H9 (cell line): Measurements from ENCODE around the gene TFDP1. TPM values are rescaled to one million over a fixed set of nuclear protein-coding genes. Genes with fewer than 3 reads are reported as not detected.

Experiments used
- DNase-seq: peaks from one replicate; pipeline ENCODE4 v3.0.0-alpha.2; 2017
- H2AFZ ChIP-seq: one replicate; pipeline ENCODE4 v1.6.1; 2013; ENCODE audit warnings: mild to moderate bottlenecking, low read length, control low read depth, moderate library complexity
- H2AK5ac ChIP-seq: 2 replicates; pipeline ENCODE4 v1.6.1; 2013; ENCODE audit warnings: low read length, control low read depth, mixed read lengths; ENCODE audit not compliant: insufficient read length
- H2BK120ac ChIP-seq: one replicate; pipeline ENCODE4 v1.6.1; 2013; ENCODE audit warnings: low read depth, mild to moderate bottlenecking, low read length, control low read depth, inconsistent platforms; ENCODE audit not compliant: poor library complexity, severe bottlenecking
- H2BK12ac ChIP-seq: 2 replicates; pipeline ENCODE4 v1.6.1; 2013; ENCODE audit warnings: low read length, control low read depth, mixed read lengths, low read depth; ENCODE audit not compliant: insufficient read length
- H2BK15ac ChIP-seq: 2 replicates; pipeline ENCODE4 v1.6.1; 2013; ENCODE audit warnings: low read depth, low read length, control low read depth
- H2BK20ac ChIP-seq: one replicate; pipeline ENCODE4 v1.6.1; 2013; ENCODE audit warnings: low read depth, mild to moderate bottlenecking, low read length, control low read depth, inconsistent platforms; ENCODE audit not compliant: poor library complexity, severe bottlenecking
- H2BK5ac ChIP-seq: 2 replicates; pipeline ENCODE4 v1.6.1; 2013; ENCODE audit warnings: low read length, control low read depth, mixed read lengths; ENCODE audit not compliant: insufficient read length
- H3K14ac ChIP-seq: 2 replicates; pipeline ENCODE4 v1.6.1; 2013; ENCODE audit warnings: low read length, control low read depth; ENCODE audit not compliant: insufficient read depth
- H3K18ac ChIP-seq: 2 replicates; pipeline ENCODE4 v1.6.1; 2013; ENCODE audit warnings: low read depth, mild to moderate bottlenecking, mixed read lengths, low read length, control low read depth; ENCODE audit not compliant: insufficient read length
- H3K23ac ChIP-seq: 2 replicates; pipeline ENCODE4 v1.6.1; 2013; ENCODE audit warnings: low read length, control low read depth, mixed read lengths, low read depth; ENCODE audit not compliant: insufficient read length
- H3K23me2 ChIP-seq: 2 replicates; pipeline ENCODE4 v1.6.1; 2013; ENCODE audit warnings: low read depth, mild to moderate bottlenecking, mixed read lengths, low read length, control low read depth; ENCODE audit not compliant: insufficient read length, poor library complexity, severe bottlenecking
- H3K27ac ChIP-seq: 2 replicates; pipeline ENCODE4 v1.5.1; 2013; ENCODE audit warnings: low read length, control low read depth, mixed read lengths, low read depth; ENCODE audit not compliant: insufficient read length
- H3K27me3 ChIP-seq: 2 replicates; pipeline ENCODE4 v1.6.1; 2013; ENCODE audit warnings: low read length, control low read depth, inconsistent platforms; ENCODE audit not compliant: insufficient read depth
- H3K4ac ChIP-seq: 2 replicates; pipeline ENCODE4 v1.6.1; 2013; ENCODE audit warnings: low read depth, mild to moderate bottlenecking, control low read depth, inconsistent platforms, low read length, moderate library complexity
- H3K4me1 ChIP-seq: 2 replicates; pipeline ENCODE4 v1.6.1; 2013; ENCODE audit warnings: low read length, control low read depth, inconsistent platforms; ENCODE audit not compliant: insufficient read depth
- H3K4me2 ChIP-seq: 2 replicates; pipeline ENCODE4 v1.6.1; 2013; ENCODE audit warnings: low read length, control low read depth, mixed read lengths; ENCODE audit not compliant: insufficient read length, insufficient read depth
- H3K56ac ChIP-seq: 2 replicates; pipeline ENCODE4 v1.6.1; 2013; ENCODE audit warnings: low read depth, mild to moderate bottlenecking, mixed read lengths, low read length, control low read depth; ENCODE audit not compliant: insufficient read length
- H3K79me1 ChIP-seq: 2 replicates; pipeline ENCODE4 v1.6.1; 2013; ENCODE audit warnings: low read depth, mild to moderate bottlenecking, moderate library complexity, low read length, control low read depth, inconsistent platforms; ENCODE audit not compliant: insufficient read depth, poor library complexity, severe bottlenecking
- H3K79me2 ChIP-seq: 2 replicates; pipeline ENCODE4 v1.6.1; 2013; ENCODE audit warnings: low read length, control low read depth, inconsistent platforms; ENCODE audit not compliant: insufficient read depth
- H3K9ac ChIP-seq: 2 replicates; pipeline ENCODE4 v1.6.1; 2013; ENCODE audit warnings: low read length, control low read depth, mixed read lengths; ENCODE audit not compliant: insufficient read length; ENCODE audit errors: extremely low read depth
- H3K9me3 ChIP-seq: one replicate; pipeline ENCODE4 v1.6.1; 2013; ENCODE audit warnings: low read depth, low read length, inconsistent platforms; ENCODE audit not compliant: control insufficient read depth
- H3T11ph ChIP-seq: one replicate; pipeline ENCODE4 v1.6.1; 2013; ENCODE audit warnings: mild to moderate bottlenecking, low read length, control low read depth, inconsistent platforms
- H4K20me1 ChIP-seq: one replicate; pipeline ENCODE4 v1.6.1; 2013; ENCODE audit not compliant: control insufficient read depth, insufficient read length, insufficient read depth
- H4K5ac ChIP-seq: 2 replicates; pipeline ENCODE4 v1.6.1; 2013; ENCODE audit warnings: low read depth, mild to moderate bottlenecking, mixed read lengths, low read length, control low read depth; ENCODE audit not compliant: insufficient read length
- H4K8ac ChIP-seq: replicated peaks from 2 replicates; pipeline ENCODE4 v1.6.1; 2013; ENCODE audit warnings: low read length, control low read depth, mixed read lengths, low read depth; ENCODE audit not compliant: insufficient read length
- H4K91ac ChIP-seq: 2 replicates; pipeline ENCODE4 v1.6.1; 2013; ENCODE audit warnings: low read depth, mild to moderate bottlenecking, moderate library complexity, mixed read lengths, low read length, control low read depth; ENCODE audit not compliant: insufficient read length
- H3K27ac Mint-ChIP-seq, 3 experiments: 2 replicates in 2 of 3; 3 replicates in 1 of 3; pipeline ENCODE4 v1.8.0; 2020 to 2021; ENCODE audit warnings: mixed read lengths in 3 of 3, mild to moderate bottlenecking in 1 of 3, moderate library complexity in 1 of 3
- H3K27me3 Mint-ChIP-seq: 2 replicates; pipeline ENCODE4 v1.8.0; 2021; ENCODE audit warnings: low read depth, mild to moderate bottlenecking, moderate library complexity, mixed read lengths
- H3K36me3 Mint-ChIP-seq, 3 experiments: 2 replicates in 2 of 3; 3 replicates in 1 of 3; pipeline ENCODE4 v1.8.0; 2020 to 2021; ENCODE audit warnings: low read depth in 3 of 3, mixed read lengths in 3 of 3; ENCODE audit not compliant: insufficient read depth in 1 of 3
- H3K4me1 Mint-ChIP-seq, 2 experiments: 2 replicates each; pipeline ENCODE4 v1.8.0; 2020; ENCODE audit warnings: mixed read lengths in 2 of 2
- H3K4me3 Mint-ChIP-seq, 2 experiments: 2 replicates in 1 of 2; 3 replicates in 1 of 2; pipeline ENCODE4 v1.8.0; 2020 to 2021; ENCODE audit warnings: mild to moderate bottlenecking in 2 of 2, mixed read lengths in 2 of 2, moderate library complexity in 1 of 2
- H3K9me3 Mint-ChIP-seq, 2 experiments: 2 replicates in 1 of 2; 3 replicates in 1 of 2; pipeline ENCODE4 v1.8.0; 2020; ENCODE audit warnings: mild to moderate bottlenecking in 2 of 2, mixed read lengths in 2 of 2, moderate library complexity in 1 of 2
- WGBS: extraction: QIAGEN DNeasy Blood & Tissue Kit; methylation state at CpG from one replicate; pipeline ENCODE4 v1.1.7; 2013; ENCODE audit warnings: missing lambda C conversion rate, low lambda C conversion rate, mixed read lengths; ENCODE audit not compliant: insufficient read length; ENCODE audit errors: extremely low coverage; 5-methylcytosine and 5-hydroxymethylcytosine counted together
- total RNA-seq: library from RNA; stranded (reverse); gene quantifications from 2 replicates; pipeline ENCODE4 v1.2.1, GENCODE V29; 2021
- TF ChIP-seq, protein P1 (sequence below): fragments of 200-600 bp; sonication (generic); conservative IDR thresholded peaks from 3 replicates; pipeline ENCODE4 v1.8.0; 2021; ENCODE audit warnings: antibody characterized with exemption, mild to moderate bottlenecking

TFDP1 gene
- total RNA-seq, 1 experiment from 2014 or later: 111 TPM

DNA sequence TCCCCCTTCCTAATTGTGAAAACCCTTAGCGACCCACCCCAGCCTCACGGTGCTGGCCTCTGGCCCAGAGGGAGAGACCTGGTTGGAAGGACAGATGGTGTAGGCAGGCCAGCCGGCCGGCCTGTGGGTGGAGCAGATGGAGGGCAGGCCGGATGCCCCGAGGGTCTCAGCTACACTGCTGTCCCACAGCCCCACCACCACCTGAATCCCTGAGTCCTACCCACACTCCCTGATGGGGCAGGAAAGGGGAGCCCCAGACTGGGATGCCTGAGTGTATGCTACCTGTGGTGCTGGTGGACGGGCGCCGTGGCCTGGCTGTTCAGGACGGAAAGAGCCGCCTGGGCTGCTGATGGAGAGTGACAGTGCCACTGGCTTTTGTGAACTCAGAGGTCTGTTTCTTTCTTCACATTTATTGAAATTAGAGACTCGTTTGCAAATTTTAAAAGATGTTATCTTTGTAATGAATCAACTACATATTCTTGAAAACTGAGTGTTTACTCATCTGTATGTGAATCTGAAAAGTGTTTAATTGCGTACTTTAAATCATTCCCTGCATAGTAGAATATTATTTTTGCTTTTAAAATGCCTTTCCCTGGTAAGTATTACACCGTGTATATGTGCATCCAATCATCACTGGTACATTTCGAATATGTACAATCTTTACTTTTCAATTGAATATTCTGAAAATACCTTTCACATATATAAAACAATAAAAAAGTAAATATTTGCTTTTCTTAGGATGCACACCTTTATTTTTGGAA is 35.7 kb downstream of the TFDP1 start:
- Histone ChIP-seq H3K27me3 (no peaks in the 10 kb centered on the region), H2BK20ac (no peak overlapping the region), H3K9ac (no peak overlapping the region), H3K4me1 (peaks cover 4% of the 10 kb centered on the region; the same call in 1 of the 2 replicates), H3K23ac (no peak overlapping the region), H2AK5ac (no peak overlapping the region), H3T11ph (no peak overlapping the region), H2BK12ac (no peak overlapping the region), H2BK5ac (no peak overlapping the region), H2BK120ac (no peak overlapping the region), H3K27ac (no peak overlapping the region), H3K23me2 (no peaks in the 10 kb centered on the region), H4K20me1 (no peaks in the 10 kb centered on the region), H3K14ac (no peak overlapping the region; the same call in 1 of the 2 replicates), H4K91ac (no peak overlapping the region), H2AFZ (no peak overlapping the region), H3K56ac (no peak overlapping the region), H4K5ac (no peak overlapping the region), H3K18ac (no peak overlapping the region), H3K79me2 (no peaks in the 10 kb centered on the region; the same call in 1 of the 2 replicates), H2BK15ac (no peak overlapping the region), H4K8ac (no peak overlapping the region), H3K4me2 (no peak overlapping the region), H3K9me3 (no peaks in the 10 kb centered on the region), H3K79me1 (no peaks in the 10 kb centered on the region), H3K4ac (no peak overlapping the region)
- H3K27me3 Mint-ChIP-seq: peaks cover 1% of the 10 kb centered on the region; the same call in 1 of the 2 replicates
- H3K36me3 Mint-ChIP-seq: peaks cover 41 to 60% (median 51%) of the 10 kb centered on the region in 3 experiments
- TF ChIP-seq, protein P1, sequence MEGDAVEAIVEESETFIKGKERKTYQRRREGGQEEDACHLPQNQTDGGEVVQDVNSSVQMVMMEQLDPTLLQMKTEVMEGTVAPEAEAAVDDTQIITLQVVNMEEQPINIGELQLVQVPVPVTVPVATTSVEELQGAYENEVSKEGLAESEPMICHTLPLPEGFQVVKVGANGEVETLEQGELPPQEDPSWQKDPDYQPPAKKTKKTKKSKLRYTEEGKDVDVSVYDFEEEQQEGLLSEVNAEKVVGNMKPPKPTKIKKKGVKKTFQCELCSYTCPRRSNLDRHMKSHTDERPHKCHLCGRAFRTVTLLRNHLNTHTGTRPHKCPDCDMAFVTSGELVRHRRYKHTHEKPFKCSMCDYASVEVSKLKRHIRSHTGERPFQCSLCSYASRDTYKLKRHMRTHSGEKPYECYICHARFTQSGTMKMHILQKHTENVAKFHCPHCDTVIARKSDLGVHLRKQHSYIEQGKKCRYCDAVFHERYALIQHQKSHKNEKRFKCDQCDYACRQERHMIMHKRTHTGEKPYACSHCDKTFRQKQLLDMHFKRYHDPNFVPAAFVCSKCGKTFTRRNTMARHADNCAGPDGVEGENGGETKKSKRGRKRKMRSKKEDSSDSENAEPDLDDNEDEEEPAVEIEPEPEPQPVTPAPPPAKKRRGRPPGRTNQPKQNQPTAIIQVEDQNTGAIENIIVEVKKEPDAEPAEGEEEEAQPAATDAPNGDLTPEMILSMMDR: no peak
- H3K9me3 Mint-ChIP-seq: peaks cover 12 to 15% of the 10 kb centered on the region in 2 experiments
- no peak for DNase-seq
- no CpG with 5 or more reads among the region's 15 CpGs for WGBS
- peaks cover 22 to 25% of the 10 kb centered on the region in 2 experiments for H3K4me1 Mint-ChIP-seq
- H3K27ac Mint-ChIP-seq: peak overlapping the region in 1 of 3 experiments; percentile 87; a peak in 3 of 7 replicates
- H3K4me3 Mint-ChIP-seq: no peak overlapping the region
